CD8-positive, alpha-beta memory T cell (primary cell): ENCODE measurements around the gene SAMD15. TPM values are rescaled to one million over a fixed set of nuclear protein-coding genes. Genes with fewer than 3 reads are reported as not detected.

Experiments
- CTCF ChIA-PET: fragments of 350-600 bp; sonication (Branson Sonifier 250); formaldehyde crosslinking; loops from one replicate; lab custom pipeline; 2021; ENCODE audit warnings: antibody characterized with exemption; lab: Charles Lee
- POLR2A ChIA-PET: fragments of 350-600 bp; sonication (Branson Sonifier 250); formaldehyde crosslinking; loops from one replicate; lab custom pipeline; 2021; ENCODE audit warnings: antibody characterized with exemption; lab: Charles Lee
- DNase-seq, 5 donors: peaks; one replicate each; pipeline versions ENCODE4 v3.0.0 to v3.0.0-alpha.2; 2020 to 2022; ENCODE audit warnings: mixed read lengths in 1 of 5
- H3K27ac ChIP-seq: one replicate; pipeline ENCODE4 v1.7.0; 2013; ENCODE audit warnings: low read depth, mild to moderate bottlenecking, low read length, moderate library complexity
- H3K27me3 ChIP-seq: 2 replicates; pipeline ENCODE4 v1.7.0; 2013; ENCODE audit warnings: low read length, mild to moderate bottlenecking; ENCODE audit not compliant: insufficient read depth, poor library complexity, severe bottlenecking
- H3K36me3 ChIP-seq: 2 replicates; pipeline ENCODE4 v1.7.0; 2013; ENCODE audit warnings: mild to moderate bottlenecking, low read length, moderate library complexity; ENCODE audit not compliant: insufficient read depth
- H3K4me1 ChIP-seq: 2 replicates; pipeline ENCODE4 v1.7.0; 2013; ENCODE audit warnings: mild to moderate bottlenecking, low read length, moderate library complexity; ENCODE audit not compliant: insufficient read depth
- H3K4me3 ChIP-seq: 2 replicates; pipeline ENCODE4 v1.7.0; 2013; ENCODE audit warnings: mild to moderate bottlenecking, low read length
- H3K9me3 ChIP-seq: 2 replicates; pipeline ENCODE4 v1.7.0; 2013; ENCODE audit warnings: mild to moderate bottlenecking, low read length
- H3K27ac Mint-ChIP-seq, 8 donors: one replicate each; pipeline ENCODE4 v1.8.0; 2020 to 2021; ENCODE audit warnings: mixed read lengths in 8 of 8, mild to moderate bottlenecking in 6 of 8, inconsistent platforms in 3 of 8, moderate library complexity in 3 of 8
- H3K27me3 Mint-ChIP-seq, 2 donors: one replicate each; pipeline ENCODE4 v1.8.0; 2020 to 2021; ENCODE audit warnings: mixed read lengths in 2 of 2, mild to moderate bottlenecking in 1 of 2, moderate library complexity in 1 of 2
- H3K36me3 Mint-ChIP-seq, 3 donors: one replicate each; pipeline ENCODE4 v1.8.0; 2020 to 2021; ENCODE audit warnings: mixed read lengths in 3 of 3, inconsistent platforms in 1 of 3, mild to moderate bottlenecking in 1 of 3
- H3K4me1 Mint-ChIP-seq, 3 donors: one replicate each; pipeline ENCODE4 v1.8.0; 2020 to 2021; ENCODE audit warnings: mixed read lengths in 3 of 3, inconsistent platforms in 1 of 3, mild to moderate bottlenecking in 1 of 3
- H3K4me3 Mint-ChIP-seq, 7 donors: one replicate each; pipeline ENCODE4 v1.8.0; 2020 to 2021; ENCODE audit warnings: mixed read lengths in 7 of 7, mild to moderate bottlenecking in 6 of 7, moderate library complexity in 4 of 7, inconsistent platforms in 2 of 7
- H3K9me3 Mint-ChIP-seq, 5 donors: one replicate each; pipeline ENCODE4 v1.8.0; 2020 to 2022; ENCODE audit warnings: mixed read lengths in 5 of 5, mild to moderate bottlenecking in 3 of 5, moderate library complexity in 2 of 5, inconsistent platforms in 1 of 5
- polyA plus RNA-seq: library from polyadenylated mRNA; unstranded; fragments of 300-500 nt; fragmentation: Illumina TruSeq; gene quantifications from one replicate; pipeline ENCODE4 v1.2.3, GENCODE V29; 2021
- total RNA-seq, 2 experiments: library from RNA; stranded (reverse); gene quantifications; one replicate each; pipeline ENCODE4 v1.2.3, GENCODE V29; 2021

SAMD15 gene
- total and polyA plus RNA-seq, 3 experiments from 2014 or later = 0.08 to 1.0 (median 0.83) TPM

DNA sequence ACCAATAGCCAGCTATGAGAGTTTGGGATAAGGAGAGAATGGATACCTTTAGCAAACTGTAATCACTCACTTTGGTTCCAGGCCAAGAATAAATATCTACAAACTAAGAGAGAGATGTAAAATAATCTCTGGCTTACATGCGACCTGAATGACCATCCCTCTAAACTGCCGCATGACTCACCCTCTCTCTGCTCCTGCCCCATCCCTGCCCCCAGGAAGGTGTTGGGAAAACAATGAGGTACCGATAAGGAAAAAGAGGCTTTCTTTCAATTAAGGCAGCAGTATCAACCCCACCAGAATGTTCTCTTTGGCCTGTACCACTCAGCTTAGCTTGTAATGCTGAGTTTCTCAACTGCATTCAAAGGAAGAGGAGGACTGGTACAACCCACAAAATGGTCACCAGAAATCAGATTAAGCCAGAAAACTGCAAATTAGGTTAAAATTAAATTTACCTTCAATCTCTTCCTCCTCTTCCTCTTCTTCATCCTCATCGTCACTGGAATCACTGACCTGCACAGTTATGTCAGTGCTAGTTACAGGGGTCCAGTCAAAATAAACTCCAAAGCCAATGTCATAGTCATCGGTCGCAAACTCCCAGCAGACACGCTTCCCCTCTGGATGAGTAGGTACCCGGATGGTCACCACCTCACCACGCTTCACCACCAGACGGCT, 34.3 kb upstream of the SAMD15 start:
- Histone ChIP-seq H3K36me3 (peaks cover 5% of the 10 kb centered on the region), H3K4me1 (no peaks in the 10 kb centered on the region), H3K4me3 (no peak overlapping the region), H3K27ac (no peak overlapping the region), H3K9me3 (no peaks in the 10 kb centered on the region), H3K27me3 (no peaks in the 10 kb centered on the region)
- H3K9me3 Mint-ChIP-seq = no peaks in the 10 kb centered on the region
- CTCF ChIA-PET = no interaction called here
- peak overlapping the region in 1 of 8 donors; percentile 77 for H3K27ac Mint-ChIP-seq
- no peak overlapping the region for H3K4me3 Mint-ChIP-seq
- POLR2A ChIA-PET = no interaction called here
- H3K4me1 Mint-ChIP-seq = no peaks in the 10 kb centered on the region
- no peaks in the 10 kb centered on the region for H3K27me3 Mint-ChIP-seq
- no peak for DNase-seq
- H3K36me3 Mint-ChIP-seq = peaks cover 12 to 66% (median 30%) of the 10 kb centered on the region in 3 donors

DNA sequence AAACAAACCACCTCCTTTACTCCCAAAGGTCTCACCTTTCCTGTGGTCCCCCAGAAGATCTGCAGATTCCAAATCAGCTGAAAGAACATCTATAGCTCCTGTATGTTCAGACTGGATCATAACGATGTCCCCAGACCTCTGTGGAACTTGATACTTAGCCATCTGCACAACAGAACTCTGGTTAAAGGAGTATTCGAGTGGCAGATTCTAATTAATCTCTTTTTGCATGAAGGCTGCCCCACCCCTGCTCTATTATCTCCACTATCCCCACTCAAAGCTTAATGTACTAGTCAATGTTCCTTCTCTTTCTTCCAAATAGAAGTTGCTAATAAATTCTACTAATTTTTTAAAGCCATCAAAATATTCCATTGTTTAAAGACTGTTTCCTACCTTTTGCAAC, 33.5 kb upstream of the SAMD15 start:
- ChIA-PET POLR2A (interaction anchor here (0.5 kb wide), 1 partner anchor 153 kb away, joined by 3 read pairs; no protein-coding TSS in a partner anchor), CTCF (no interaction called here)
- no peaks in the 10 kb centered on the region for H3K4me1 ChIP-seq
- no peaks in the 10 kb centered on the region for H3K9me3 ChIP-seq
- Mint-ChIP-seq H3K27me3 (no peaks in the 10 kb centered on the region), H3K4me3 (no peak overlapping the region), H3K9me3 (no peaks in the 10 kb centered on the region), H3K4me1 (no peaks in the 10 kb centered on the region), H3K36me3 (peaks cover 12 to 68% (median 30%) of the 10 kb centered on the region in 3 donors), H3K27ac (no peak overlapping the region)
- no peaks in the 10 kb centered on the region for H3K27me3 ChIP-seq
- no peak overlapping the region for H3K4me3 ChIP-seq
- DNase-seq = no peak
- H3K27ac ChIP-seq = no peak overlapping the region
- H3K36me3 ChIP-seq = peaks cover 5% of the 10 kb centered on the region

DNA sequence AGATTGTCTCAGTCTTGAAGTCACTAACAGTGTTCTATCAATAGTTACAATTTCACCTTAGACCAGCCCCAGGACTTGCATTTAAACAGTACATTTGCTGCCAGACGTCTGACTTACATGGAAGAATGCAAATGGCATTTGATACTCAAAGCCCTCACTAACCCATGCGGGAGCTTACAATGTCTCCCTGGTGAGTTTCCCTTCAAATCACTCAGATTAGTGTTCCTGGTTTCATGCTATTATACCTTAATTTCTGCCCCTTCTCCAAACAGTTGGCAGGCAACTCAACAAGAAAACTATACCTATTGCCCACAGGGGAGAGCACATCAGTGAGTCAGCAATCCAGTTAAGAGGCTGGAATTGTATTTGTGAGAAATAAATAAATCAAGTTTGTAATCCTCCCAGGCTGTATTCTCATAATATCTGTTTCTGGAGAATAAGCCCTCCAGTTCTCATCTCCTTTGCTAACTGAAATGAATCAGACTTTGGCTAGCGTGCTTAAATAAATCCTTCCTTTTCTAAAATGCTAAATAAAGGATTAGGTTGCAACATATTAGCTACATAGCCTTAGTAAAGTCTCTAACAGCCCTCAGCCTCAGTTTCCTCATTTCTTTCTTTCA, 32.7 kb upstream of the SAMD15 start:
- CTCF ChIA-PET = no interaction called here
- POLR2A ChIA-PET = no interaction called here
- Histone ChIP-seq H3K4me1 (no peaks in the 10 kb centered on the region), H3K9me3 (no peaks in the 10 kb centered on the region), H3K36me3 (peaks cover 5% of the 10 kb centered on the region), H3K4me3 (no peak overlapping the region), H3K27ac (no peak overlapping the region), H3K27me3 (no peaks in the 10 kb centered on the region)
- Mint-ChIP-seq H3K36me3 (peaks cover 15 to 67% (median 29%) of the 10 kb centered on the region in 3 donors), H3K4me1 (no peaks in the 10 kb centered on the region), H3K27ac (peak overlapping the region in 2 of 8 donors; percentile 10 to 27), H3K9me3 (no peaks in the 10 kb centered on the region), H3K4me3 (no peak overlapping the region), H3K27me3 (no peaks in the 10 kb centered on the region)
- DNase-seq = no peak

DNA sequence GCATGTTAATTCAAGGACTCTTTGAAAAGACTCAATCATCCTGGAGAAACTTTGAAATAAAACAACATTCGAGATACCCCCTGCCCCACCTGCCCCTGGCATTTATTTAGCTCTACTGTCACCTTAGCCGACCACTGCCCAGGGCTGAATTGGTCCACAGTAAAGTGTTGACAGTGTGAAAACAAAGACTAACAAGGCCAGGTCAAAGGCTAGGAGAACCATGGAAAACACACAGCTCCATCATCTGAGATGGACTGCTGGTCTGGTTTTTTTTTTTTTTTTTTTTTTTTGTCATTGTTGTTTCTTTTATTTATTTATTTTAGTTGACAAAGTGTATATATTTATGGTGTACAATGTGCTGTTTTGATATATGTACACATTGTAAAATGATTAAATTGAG, 30.7 kb upstream of the SAMD15 start:
- no peak overlapping the region for H3K4me3 Mint-ChIP-seq
- Histone ChIP-seq H3K27me3 (no peaks in the 10 kb centered on the region), H3K4me1 (no peaks in the 10 kb centered on the region), H3K4me3 (no peak overlapping the region), H3K9me3 (no peaks in the 10 kb centered on the region), H3K36me3 (peaks cover 4% of the 10 kb centered on the region), H3K27ac (no peak overlapping the region)
- ChIA-PET CTCF (no interaction called here), POLR2A (no interaction called here)
- H3K27ac Mint-ChIP-seq = peak overlapping the region in 1 of 8 donors; percentile 92
- H3K27me3 Mint-ChIP-seq = no peaks in the 10 kb centered on the region
- no peaks in the 10 kb centered on the region for H3K9me3 Mint-ChIP-seq
- peaks cover 11 to 65% (median 27%) of the 10 kb centered on the region in 3 donors for H3K36me3 Mint-ChIP-seq
- DNase-seq = no peak
- H3K4me1 Mint-ChIP-seq = peaks cover 0 to 1% (median 0%) of the 10 kb centered on the region in 3 donors

DNA sequence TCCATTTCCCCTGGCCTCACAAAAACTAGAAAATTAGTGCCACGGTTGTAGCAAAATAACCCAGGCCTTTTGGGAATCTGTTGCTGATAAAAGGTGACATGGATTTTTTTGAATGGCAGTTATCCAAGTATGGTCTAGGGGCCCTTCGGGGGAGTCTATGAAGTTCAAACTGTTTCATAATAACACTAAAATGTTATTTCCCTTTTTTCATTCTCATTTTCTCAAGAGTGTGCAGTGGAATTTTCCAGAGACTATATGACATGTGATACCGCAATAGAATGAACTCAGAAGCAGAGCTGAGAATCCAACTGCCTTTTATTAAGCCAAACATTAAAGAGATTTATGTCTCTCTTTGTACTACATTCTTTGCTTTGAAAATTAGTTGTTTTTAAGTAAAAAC, 29.4 kb upstream of the SAMD15 start:
- no peaks in the 10 kb centered on the region for H3K9me3 ChIP-seq
- Mint-ChIP-seq H3K4me1 (peaks cover 0 to 1% (median 0%) of the 10 kb centered on the region in 3 donors), H3K4me3 (no peak overlapping the region), H3K9me3 (no peaks in the 10 kb centered on the region), H3K27me3 (no peaks in the 10 kb centered on the region), H3K27ac (no peak overlapping the region), H3K36me3 (peaks cover 11 to 55% (median 23%) of the 10 kb centered on the region in 3 donors)
- ChIA-PET CTCF (no interaction called here), POLR2A (no interaction called here)
- no peaks in the 10 kb centered on the region for H3K4me1 ChIP-seq
- H3K27me3 ChIP-seq = no peaks in the 10 kb centered on the region
- no peak overlapping the region for H3K27ac ChIP-seq
- peaks cover 4% of the 10 kb centered on the region for H3K36me3 ChIP-seq
- no peak overlapping the region for H3K4me3 ChIP-seq
- DNase-seq = no peak

DNA sequence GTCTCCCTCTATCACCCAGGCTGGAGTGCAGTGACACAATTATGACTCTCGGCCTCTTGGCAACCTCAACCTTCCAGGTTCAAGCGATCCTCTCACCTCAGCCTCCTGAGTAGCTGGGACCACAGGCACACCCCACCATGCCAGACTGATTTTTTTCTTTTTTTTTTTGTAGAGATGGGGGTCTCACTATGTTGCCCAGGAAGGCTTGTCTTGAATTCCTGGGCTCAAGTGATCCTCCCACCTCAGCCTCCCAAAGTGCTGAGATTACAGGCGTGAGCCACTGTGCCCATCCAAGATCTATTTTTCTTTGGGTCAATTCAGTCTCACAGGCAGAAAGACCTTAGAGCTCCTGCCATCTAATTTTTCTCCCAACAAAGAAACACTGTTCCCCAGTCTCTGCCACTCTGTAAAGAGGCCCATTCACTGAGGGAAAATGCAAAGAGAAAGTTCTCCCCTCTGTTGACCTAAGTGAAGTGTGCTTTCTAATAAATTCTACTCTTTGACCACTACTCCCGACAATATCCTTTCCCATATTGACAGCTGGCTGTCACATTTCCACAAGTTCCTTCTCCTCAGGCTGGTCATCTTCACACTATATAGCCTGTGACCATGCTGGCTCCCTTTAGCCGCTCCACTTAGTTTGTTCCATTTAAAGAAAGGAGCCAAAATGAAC, 23.6 kb upstream of the SAMD15 start:
- H3K4me1 Mint-ChIP-seq = peaks cover 0 to 3% (median 0%) of the 10 kb centered on the region in 3 donors
- DNase-seq = no peak
- Histone ChIP-seq H3K4me1 (no peaks in the 10 kb centered on the region), H3K4me3 (no peak overlapping the region), H3K9me3 (no peaks in the 10 kb centered on the region), H3K27ac (no peak overlapping the region), H3K27me3 (no peaks in the 10 kb centered on the region), H3K36me3 (peaks cover 4% of the 10 kb centered on the region)
- H3K27ac Mint-ChIP-seq = peak overlapping the region in 1 of 8 donors; percentile 1
- ChIA-PET POLR2A (no interaction called here), CTCF (no interaction called here)
- H3K9me3 Mint-ChIP-seq = no peaks in the 10 kb centered on the region
- H3K4me3 Mint-ChIP-seq = no peak overlapping the region
- H3K36me3 Mint-ChIP-seq = peaks cover 6 to 25% (median 12%) of the 10 kb centered on the region in 3 donors
- H3K27me3 Mint-ChIP-seq = no peaks in the 10 kb centered on the region

DNA sequence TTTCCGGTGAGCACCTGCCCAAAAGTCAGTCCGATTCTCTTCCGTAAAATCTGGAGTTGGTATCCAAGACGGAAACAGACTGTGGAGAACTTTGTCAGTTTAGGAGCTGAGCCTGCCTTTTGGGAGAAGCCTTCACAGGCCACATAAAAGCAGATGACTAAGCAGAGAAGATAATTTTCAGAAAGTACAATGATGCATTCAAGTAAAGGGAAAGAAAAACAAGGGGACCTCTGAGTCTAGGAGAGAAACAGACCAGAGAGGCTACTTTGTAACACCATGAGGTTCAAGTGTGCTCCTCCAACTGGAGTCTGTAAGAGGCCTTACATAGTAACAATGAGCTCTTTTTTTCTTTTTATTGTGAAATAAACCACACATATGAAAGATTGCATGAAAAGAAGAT, 21.4 kb upstream of the SAMD15 start:
- no peaks in the 10 kb centered on the region for H3K27me3 ChIP-seq
- no peak overlapping the region for H3K27ac ChIP-seq
- ChIA-PET CTCF (no interaction called here), POLR2A (no interaction called here)
- peaks cover 0 to 6% (median 4%) of the 10 kb centered on the region in 3 donors for H3K36me3 Mint-ChIP-seq
- no peaks in the 10 kb centered on the region for H3K36me3 ChIP-seq
- H3K9me3 Mint-ChIP-seq = no peaks in the 10 kb centered on the region
- no peak for DNase-seq
- H3K9me3 ChIP-seq = no peaks in the 10 kb centered on the region
- no peak overlapping the region for H3K27ac Mint-ChIP-seq
- H3K4me1 Mint-ChIP-seq = peaks cover 0 to 4% (median 2%) of the 10 kb centered on the region in 3 donors
- H3K4me3 ChIP-seq = no peak overlapping the region
- H3K4me3 Mint-ChIP-seq = no peak overlapping the region
- H3K27me3 Mint-ChIP-seq = no peaks in the 10 kb centered on the region
- no peaks in the 10 kb centered on the region for H3K4me1 ChIP-seq

DNA sequence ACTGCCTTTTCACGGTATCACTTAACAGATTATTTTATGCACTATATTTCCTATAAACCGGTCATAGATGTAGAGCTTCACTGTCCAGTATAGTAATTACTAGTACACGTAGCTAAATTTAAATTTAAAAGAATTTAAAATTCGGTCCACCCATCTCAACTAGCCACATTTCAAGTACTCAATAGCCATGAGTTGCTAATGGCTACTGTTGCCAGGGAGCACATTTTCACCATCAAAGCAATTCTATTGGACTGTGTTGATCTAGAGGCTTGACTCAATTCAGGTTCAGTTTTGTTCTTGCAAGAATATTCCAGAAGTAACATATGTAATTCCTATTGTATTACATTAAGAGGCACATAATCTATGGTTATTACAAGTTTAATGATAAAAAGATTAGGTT, 20.3 kb upstream of the SAMD15 start:
- POLR2A ChIA-PET = no interaction called here

More for the DNA sequence above, 20.3 kb upstream of the SAMD15 start:
- no peak overlapping the region for H3K27ac Mint-ChIP-seq
- peaks cover 5 to 7% (median 5%) of the 10 kb centered on the region in 3 donors for H3K4me1 Mint-ChIP-seq
- no peaks in the 10 kb centered on the region for H3K27me3 Mint-ChIP-seq
- CTCF ChIA-PET = no interaction called here
- H3K4me1 ChIP-seq = no peaks in the 10 kb centered on the region
- H3K27me3 ChIP-seq = no peaks in the 10 kb centered on the region
- no peaks in the 10 kb centered on the region for H3K36me3 ChIP-seq
- no peaks in the 10 kb centered on the region for H3K9me3 Mint-ChIP-seq
- no peaks in the 10 kb centered on the region for H3K9me3 ChIP-seq
- H3K4me3 Mint-ChIP-seq = no peak overlapping the region
- no peak overlapping the region for H3K4me3 ChIP-seq
- peaks cover 0 to 4% (median 2%) of the 10 kb centered on the region in 3 donors for H3K36me3 Mint-ChIP-seq
- DNase-seq = no peak
- no peak overlapping the region for H3K27ac ChIP-seq
